ENCODE results near the gene PTGER4.
A peak's percentile ranks its signal among the peaks of the same experiment; 100 is the strongest.

DNA sequence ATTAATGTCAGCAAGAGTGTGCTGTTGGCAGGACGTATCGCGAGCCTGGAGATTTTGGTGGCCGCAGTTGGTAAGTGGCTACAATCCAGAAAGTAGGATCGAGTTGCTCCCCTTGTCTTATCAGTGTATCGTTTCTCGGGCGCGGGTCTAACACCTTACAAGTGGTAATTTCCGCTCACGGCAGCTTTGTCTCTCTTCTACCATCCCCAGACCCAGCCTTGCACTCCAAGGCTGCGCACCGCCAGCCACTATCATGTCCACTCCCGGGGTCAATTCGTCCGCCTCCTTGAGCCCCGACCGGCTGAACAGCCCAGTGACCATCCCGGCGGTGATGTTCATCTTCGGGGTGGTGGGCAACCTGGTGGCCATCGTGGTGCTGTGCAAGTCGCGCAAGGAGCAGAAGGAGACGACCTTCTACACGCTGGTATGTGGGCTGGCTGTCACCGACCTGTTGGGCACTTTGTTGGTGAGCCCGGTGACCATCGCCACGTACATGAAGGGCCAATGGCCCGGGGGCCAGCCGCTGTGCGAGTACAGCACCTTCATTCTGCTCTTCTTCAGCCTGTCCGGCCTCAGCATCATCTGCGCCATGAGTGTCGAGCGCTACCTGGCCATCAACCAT is 1.1 kb downstream of the PTGER4 start:
- TF ChIP-seq, protein P1, sequence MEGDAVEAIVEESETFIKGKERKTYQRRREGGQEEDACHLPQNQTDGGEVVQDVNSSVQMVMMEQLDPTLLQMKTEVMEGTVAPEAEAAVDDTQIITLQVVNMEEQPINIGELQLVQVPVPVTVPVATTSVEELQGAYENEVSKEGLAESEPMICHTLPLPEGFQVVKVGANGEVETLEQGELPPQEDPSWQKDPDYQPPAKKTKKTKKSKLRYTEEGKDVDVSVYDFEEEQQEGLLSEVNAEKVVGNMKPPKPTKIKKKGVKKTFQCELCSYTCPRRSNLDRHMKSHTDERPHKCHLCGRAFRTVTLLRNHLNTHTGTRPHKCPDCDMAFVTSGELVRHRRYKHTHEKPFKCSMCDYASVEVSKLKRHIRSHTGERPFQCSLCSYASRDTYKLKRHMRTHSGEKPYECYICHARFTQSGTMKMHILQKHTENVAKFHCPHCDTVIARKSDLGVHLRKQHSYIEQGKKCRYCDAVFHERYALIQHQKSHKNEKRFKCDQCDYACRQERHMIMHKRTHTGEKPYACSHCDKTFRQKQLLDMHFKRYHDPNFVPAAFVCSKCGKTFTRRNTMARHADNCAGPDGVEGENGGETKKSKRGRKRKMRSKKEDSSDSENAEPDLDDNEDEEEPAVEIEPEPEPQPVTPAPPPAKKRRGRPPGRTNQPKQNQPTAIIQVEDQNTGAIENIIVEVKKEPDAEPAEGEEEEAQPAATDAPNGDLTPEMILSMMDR (optimal IDR thresholded peaks at IDR 0.05 in 1 of 3, IDR thresholded peaks at IDR 0.05 in 1 of 3, conservative IDR thresholded peaks at IDR 0.05 in 1 of 3; ENCODE audit: extremely low read depth in 1 of 3, insufficient read depth in 2 of 3, low read length in 3 of 3), result peak; percentile 12 to 39 (median 19)
- no peak for TF ChIP-seq EZH2 (IDR thresholded peaks at IDR 0.05; ENCODE audit: low read length)
